K562 (cell line): Measurements from ENCODE around the gene STK17A. TPM values are rescaled to one million over a fixed set of nuclear protein-coding genes. Genes with fewer than 3 reads are reported as not detected.

ENCODE experiments used
- ATAC-seq: fragments of 200-7000 bp; cut with Tn5 transposase; 3 replicates; pipeline ENCODE4 v1.9.1; 2020; ENCODE audit warnings: moderate library complexity
- BruUV-seq: library from RNA; stranded (reverse); fragments of 400-500 nt; replicated peaks from 2 replicates; lab custom pipeline; 2021; lab: Mats Ljungman, UMichigan
- CTCF ChIA-PET: fragments of 300-600 bp; formaldehyde crosslinking; extraction: SDS; loops from one replicate; lab custom pipeline; 2021; ENCODE audit warnings: low intra/inter-chr PET ratio; lab: Yijun Ruan, JAX
- POLR2A ChIA-PET: fragments of 300-600, 350-650 bp; sonication (Branson Sonifier 250); formaldehyde crosslinking; extraction: SDS; loops from one replicate; lab custom pipeline; 2021; ENCODE audit warnings: antibody characterized with exemption, inconsistent platforms; lab: Yijun Ruan, JAX
- DNase-seq, 4 experiments: peaks; one replicate each; pipeline versions ENCODE4 v3.0.0 to v3.0.0-alpha.2; 2011 to 2018; ENCODE audit warnings: low spot score in 3 of 4, mixed read lengths in 3 of 4; ENCODE audit errors: extremely low read depth in 1 of 4
- FAIRE-seq: peaks from 2 replicates; lab custom pipeline; 2011; peaks lifted over from hg19 to GRCh38; lab: Jason Lieb, UNC
- H2AFZ ChIP-seq: 2 replicates; pipeline ENCODE4 v1.6.0; 2011; ENCODE audit warnings: low read depth, low read length, control low read depth, inconsistent platforms
- H3K27ac ChIP-seq: fragments of 200-600 bp; 3 replicates; pipeline ENCODE4 v1.8.0; 2011; ENCODE audit warnings: low read depth, mild to moderate bottlenecking, control low read depth, inconsistent platforms, low read length, moderate library complexity, mixed read lengths; ENCODE audit errors: extremely low read depth
- H3K27me3 ChIP-seq, 2 experiments: fragments of 300-600 bp in 1 of 2; 2 replicates in 1 of 2; 3 replicates in 1 of 2; pipeline versions ENCODE4 v1.6.0 to v1.8.0; 2011; ENCODE audit warnings: inconsistent platforms in 2 of 2, low read length in 2 of 2, mild to moderate bottlenecking in 1 of 2, mixed read lengths in 1 of 2, moderate library complexity in 1 of 2; ENCODE audit not compliant: control insufficient read depth in 2 of 2, insufficient read depth in 2 of 2
- H3K36me3 ChIP-seq: fragments of 300-600 bp; 3 replicates; pipeline ENCODE4 v1.8.0; 2011; ENCODE audit warnings: mild to moderate bottlenecking, low read length, inconsistent platforms; ENCODE audit not compliant: control insufficient read depth, insufficient read depth
- H3K4me1 ChIP-seq, 2 experiments: fragments of 200-600 bp in 1 of 2; replicated peaks in 1 of 2; 2 replicates in 1 of 2; 3 replicates in 1 of 2; pipeline versions ENCODE4 v1.5.1 to v1.8.0; 2011; ENCODE audit warnings: inconsistent platforms in 2 of 2, low read length in 2 of 2, mild to moderate bottlenecking in 1 of 2, mixed read lengths in 1 of 2, moderate library complexity in 1 of 2; ENCODE audit not compliant: control insufficient read depth in 2 of 2, insufficient read depth in 2 of 2
- H3K4me2 ChIP-seq: 2 replicates; pipeline ENCODE4 v1.6.1; 2011; ENCODE audit warnings: low read length, control low read depth, inconsistent platforms, mixed read lengths; ENCODE audit not compliant: insufficient read depth
- H3K4me3 ChIP-seq: fragments of 200-600 bp; sonication (generic), shearing (Covaris generic); 2 replicates; pipeline ENCODE4 v1.5.1; 2016; ENCODE audit warnings: control low read depth, inconsistent platforms
- H3K79me2 ChIP-seq: fragments of 200-600 bp; 3 replicates; pipeline ENCODE4 v1.8.0; 2011; ENCODE audit warnings: low read length, inconsistent platforms; ENCODE audit not compliant: control insufficient read depth, insufficient read depth
- H3K9ac ChIP-seq, 2 experiments: 2 replicates each; pipeline versions ENCODE4 v1.6.0 to v1.6.1; 2011; ENCODE audit warnings: low read depth in 2 of 2, low read length in 2 of 2, control low read depth in 1 of 2, inconsistent platforms in 1 of 2, mild to moderate bottlenecking in 1 of 2, mixed read lengths in 1 of 2; ENCODE audit not compliant: insufficient read depth in 1 of 2
- H3K9me1 ChIP-seq: one replicate; pipeline ENCODE4 v1.6.0; 2011; ENCODE audit warnings: inconsistent platforms, mild to moderate bottlenecking, low read length, moderate library complexity; ENCODE audit not compliant: control insufficient read depth, insufficient read depth
- H3K9me3 ChIP-seq: replicated peaks from 2 replicates; pipeline ENCODE4 v1.5.1; 2011; ENCODE audit warnings: low read depth, low read length, inconsistent platforms; ENCODE audit not compliant: control insufficient read depth, insufficient read depth
- H4K20me1 ChIP-seq: replicated peaks from 2 replicates; pipeline ENCODE4 v1.6.1; 2011; ENCODE audit warnings: low read length, inconsistent platforms, mixed read lengths; ENCODE audit not compliant: control insufficient read depth, insufficient read depth
- YY1 ChIP-seq, 3 experiments: IDR thresholded peaks; 2 replicates each; pipeline ENCODE4 v1.6.1; 2011; ENCODE audit warnings: low read length in 2 of 3, mild to moderate bottlenecking in 2 of 3, moderate library complexity in 2 of 3, borderline replicate concordance in 1 of 3, control low read depth in 1 of 3, low read depth in 1 of 3; ENCODE audit not compliant: insufficient read depth in 3 of 3, insufficient replicate concordance in 2 of 3, control insufficient read depth in 1 of 3, insufficient read length in 1 of 3; ENCODE audit errors: extremely low read depth in 1 of 3
- WGBS: fragments of 100-300 bp; shearing (Covaris generic); methylation state at CpG from one replicate; pipeline ENCODE4 v1.1.6; 2016; ENCODE audit warnings: low coverage, mixed read lengths; ENCODE audit not compliant: insufficient coverage; ENCODE audit errors: missing lambda C conversion rate; 5-methylcytosine and 5-hydroxymethylcytosine counted together
- in situ Hi-C: fragments of 300-500 bp; cut with MboI; formaldehyde crosslinking; loops from 4 replicates; pipeline ENCODE4 v1.15.0; 2018; ENCODE audit warnings: inconsistent platforms, mixed read lengths
- intact Hi-C: fragments of 100-400 bp; cut with micrococcal nuclease; formaldehyde crosslinking; loops from 2 replicates; pipeline ENCODE4 v1.14.2; 2022
- polyA plus RNA-seq, 8 experiments: library from polyadenylated mRNA; depleted of rRNA in 4 of 8; stranded (reverse) in 5 of 8; unstranded in 3 of 8; fragments of >200 nt; fragmentation: Nextera tagmentation in 2 of 8; fragmentation: Illumina TruSeq in 1 of 8; extraction: Ambion mirVana in 2 of 8; extraction: Trizol in 1 of 8; gene quantifications; 2 replicates each; pipeline versions ENCODE4 v1.2.1 to v1.2.3, GENCODE V29; 2011 to 2014; ENCODE audit warnings: inconsistent platforms in 1 of 8, missing spikeins in 1 of 8
- total RNA-seq, 7 experiments: library from RNA; depleted of rRNA in 6 of 7; stranded (reverse); fragments of >200 nt in 6 of 7; fragmentation: Illumina TruSeq in 2 of 7; extraction: Trizol in 2 of 7; gene quantifications; 2 replicates each; pipeline versions ENCODE4 v1.2.1 to v1.2.3, GENCODE V29; 2011 to 2021; ENCODE audit warnings: low replicate concordance in 1 of 7
- TF ChIP-seq, protein P1 (sequence below): fragments of 250-450 bp; sonication (Bioruptor Pico); IDR thresholded peaks from 2 replicates; pipeline ENCODE4 v1.8.0; 2021; ENCODE audit warnings: mild to moderate bottlenecking, moderate library complexity

Gene STK17A
- total and polyA plus RNA-seq, 9 of the 15 experiments (the other 6 are each of a cell fraction or from before 2014, with no cell fraction given), result 3.4 to 16.3 (median 13.2) TPM

DNA sequence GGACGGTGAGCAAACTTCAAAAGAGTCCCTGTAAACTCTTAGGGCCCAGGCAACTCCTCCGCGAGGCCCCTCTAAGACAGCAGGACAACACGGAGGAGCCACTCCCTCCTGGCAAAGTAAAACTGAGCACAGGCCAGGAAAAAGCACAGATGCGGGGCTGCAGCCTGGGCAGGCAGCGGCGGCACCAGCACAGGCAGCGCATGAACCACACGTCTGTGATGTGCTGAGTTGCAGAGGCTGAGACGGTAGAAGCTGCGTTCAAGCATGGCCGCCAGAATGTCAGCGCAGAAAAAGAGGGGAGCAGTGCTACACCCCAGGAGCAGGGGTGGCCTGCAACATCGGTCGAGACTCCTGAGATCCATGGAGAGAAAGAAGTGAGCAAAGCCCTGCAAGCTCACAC lies 46.1 kb upstream of the STK17A start:
- ATAC-seq (peak; percentile 64), FAIRE-seq (no peak), DNase-seq (no peak)
- Histone ChIP-seq H3K4me1 (peaks cover 0 to 4% of the 10 kb centered on the region in 2 experiments; a peak in 3 of 5 replicates), H4K20me1 (no peaks in the 10 kb centered on the region), H3K9me3 (no peaks in the 10 kb centered on the region), H2AFZ (peak overlapping the region; percentile 36; the same call in 1 of the 2 replicates), H3K4me2 (peak overlapping the region; percentile 28; the same call in 1 of the 2 replicates), H3K4me3 (no peak overlapping the region), H3K27me3 (peaks cover 38 to 61% of the 10 kb centered on the region in 2 experiments), H3K27ac (no peak overlapping the region), H3K9ac (0 out of 4 replicates have a peak overlapping the region, but pooled peaks of 1 of the 2 experiments have one; percentile 72), H3K36me3 (no peaks in the 10 kb centered on the region), H3K9me1 (no peaks in the 10 kb centered on the region), H3K79me2 (no peaks in the 10 kb centered on the region)
- ChIA-PET CTCF (no interaction called here), POLR2A (interaction anchor here (0.7 to 1.4 kb wide), 5 partner anchors 12 to 406 kb away, joined by 3 to 5 read pairs (median 4); partner anchors contain the start of gene STK17A)
- no TSS peak for BruUV-seq
- intact Hi-C loops, result no loop called here
- TF ChIP-seq, protein P1, sequence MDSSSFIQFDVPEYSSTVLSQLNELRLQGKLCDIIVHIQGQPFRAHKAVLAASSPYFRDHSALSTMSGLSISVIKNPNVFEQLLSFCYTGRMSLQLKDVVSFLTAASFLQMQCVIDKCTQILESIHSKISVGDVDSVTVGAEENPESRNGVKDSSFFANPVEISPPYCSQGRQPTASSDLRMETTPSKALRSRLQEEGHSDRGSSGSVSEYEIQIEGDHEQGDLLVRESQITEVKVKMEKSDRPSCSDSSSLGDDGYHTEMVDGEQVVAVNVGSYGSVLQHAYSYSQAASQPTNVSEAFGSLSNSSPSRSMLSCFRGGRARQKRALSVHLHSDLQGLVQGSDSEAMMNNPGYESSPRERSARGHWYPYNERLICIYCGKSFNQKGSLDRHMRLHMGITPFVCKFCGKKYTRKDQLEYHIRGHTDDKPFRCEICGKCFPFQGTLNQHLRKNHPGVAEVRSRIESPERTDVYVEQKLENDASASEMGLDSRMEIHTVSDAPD (CRISPR knock-in tag), result no peak
- peak in 1 of 3 experiments; percentile 17 for TF ChIP-seq YY1 (IDR thresholded peaks at IDR 0.05; ENCODE audit: borderline replicate concordance in 1 of 3, control insufficient read depth in 1 of 3, extremely low read depth in 1 of 3, insufficient read depth in 3 of 3, insufficient read length in 1 of 3, insufficient replicate concordance in 2 of 3, low read depth in 1 of 3, low read length in 2 of 3)
- in situ Hi-C loops, result no loop called here
- 5% methylated on average over 14 of the region's 15 CpGs for WGBS
